ENCODE measurements around the gene AKAP1. TPM values are rescaled to one million over a fixed set of nuclear protein-coding genes. Genes with fewer than 3 reads are reported as not detected.
A peak's percentile ranks its signal among the peaks of the same experiment; 100 is the strongest.

The AKAP1 gene
- polyA plus RNA-seq, 1 donor (not counting 4 experiments of a cell fraction or from before 2014, with no cell fraction given), result 24.1 TPM

DNA sequence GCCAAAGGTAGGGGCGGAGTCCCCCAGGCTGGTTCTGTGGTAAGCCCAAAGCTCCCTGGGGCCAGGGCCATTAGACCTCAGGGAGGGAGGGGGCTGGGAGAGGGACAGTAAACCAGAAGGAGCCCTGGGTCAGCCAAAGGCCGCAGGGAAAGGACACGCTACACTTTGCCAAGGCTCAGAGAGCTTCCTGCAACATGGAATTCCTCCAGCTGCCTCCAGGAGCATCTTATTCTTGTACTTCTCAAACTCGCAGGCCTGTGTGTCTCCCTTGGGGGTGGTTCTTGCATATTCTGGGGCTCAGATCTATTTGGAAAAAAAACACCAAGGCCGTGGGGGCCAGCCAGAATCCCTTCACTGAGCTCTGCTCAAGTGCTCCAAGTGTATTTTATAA, 25.1 kb downstream of the AKAP1 start:
- peak overlapping the region; percentile 50 for H3K4me2 ChIP-seq (ENCODE audit: control insufficient read depth, extremely low read depth, insufficient read depth, low read depth, low read length)
- TF ChIP-seq, protein P1, sequence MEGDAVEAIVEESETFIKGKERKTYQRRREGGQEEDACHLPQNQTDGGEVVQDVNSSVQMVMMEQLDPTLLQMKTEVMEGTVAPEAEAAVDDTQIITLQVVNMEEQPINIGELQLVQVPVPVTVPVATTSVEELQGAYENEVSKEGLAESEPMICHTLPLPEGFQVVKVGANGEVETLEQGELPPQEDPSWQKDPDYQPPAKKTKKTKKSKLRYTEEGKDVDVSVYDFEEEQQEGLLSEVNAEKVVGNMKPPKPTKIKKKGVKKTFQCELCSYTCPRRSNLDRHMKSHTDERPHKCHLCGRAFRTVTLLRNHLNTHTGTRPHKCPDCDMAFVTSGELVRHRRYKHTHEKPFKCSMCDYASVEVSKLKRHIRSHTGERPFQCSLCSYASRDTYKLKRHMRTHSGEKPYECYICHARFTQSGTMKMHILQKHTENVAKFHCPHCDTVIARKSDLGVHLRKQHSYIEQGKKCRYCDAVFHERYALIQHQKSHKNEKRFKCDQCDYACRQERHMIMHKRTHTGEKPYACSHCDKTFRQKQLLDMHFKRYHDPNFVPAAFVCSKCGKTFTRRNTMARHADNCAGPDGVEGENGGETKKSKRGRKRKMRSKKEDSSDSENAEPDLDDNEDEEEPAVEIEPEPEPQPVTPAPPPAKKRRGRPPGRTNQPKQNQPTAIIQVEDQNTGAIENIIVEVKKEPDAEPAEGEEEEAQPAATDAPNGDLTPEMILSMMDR (optimal IDR thresholded peaks at IDR 0.05 in 1 of 3, IDR thresholded peaks at IDR 0.05 in 1 of 3, conservative IDR thresholded peaks at IDR 0.05 in 1 of 3; ENCODE audit: extremely low read depth in 1 of 3, insufficient read depth in 2 of 3, low read length in 3 of 3), result peak in 1 of 3 experiments; percentile 5
- no peak for TF ChIP-seq EZH2 (IDR thresholded peaks at IDR 0.05; ENCODE audit: low read length)
- peaks cover 13% of the 10 kb centered on the region for H3K79me2 ChIP-seq (ENCODE audit: control insufficient read depth, insufficient read depth, low read length)
- H3K4me1 ChIP-seq (ENCODE audit: control insufficient read depth, extremely low read depth, insufficient read depth, low read length), result peaks cover 36% of the 10 kb centered on the region
- peaks cover 10 to 12% of the 10 kb centered on the region in 2 experiments for H3K36me3 ChIP-seq (ENCODE audit: control insufficient read depth in 2 of 2, extremely low read depth in 1 of 2, insufficient read depth in 2 of 2, low read length in 2 of 2)
- H3K9ac ChIP-seq (ENCODE audit: control insufficient read depth, extremely low read depth, insufficient read depth, low read length), result no peak overlapping the region
- no peaks in the 10 kb centered on the region for H3K27me3 ChIP-seq (ENCODE audit: control insufficient read depth, extremely low read depth, insufficient read depth, low read length)
- dilution Hi-C loops (cut with MboI; ENCODE audit: extremely low pct_ligation_motif_present, low sequenced_read_pairs), result no loop called here
- no peak overlapping the region for H2AFZ ChIP-seq (ENCODE audit: control insufficient read depth, low read length)
- no peaks in the 10 kb centered on the region for H3K9me3 ChIP-seq (ENCODE audit: control insufficient read depth, low read depth, low read length)
- peaks cover 2% of the 10 kb centered on the region for H3K9me1 ChIP-seq (ENCODE audit: control insufficient read depth, extremely low read depth, insufficient read depth, low read length)
- no peak for FAIRE-seq
- no peak overlapping the region for H3K27ac ChIP-seq (ENCODE audit: control insufficient read depth, insufficient read depth, low read length)
- no peak overlapping the region for H3K4me3 ChIP-seq (ENCODE audit: control insufficient read depth in 2 of 3, extremely low read depth in 1 of 3, insufficient read depth in 2 of 3, low read depth in 1 of 3, low read length in 3 of 3)
- DNase-seq (ENCODE audit: low read depth, low spot score), result no peak
- H4K20me1 ChIP-seq (ENCODE audit: control insufficient read depth, extremely low read depth, insufficient read depth, low read length), result no peaks in the 10 kb centered on the region

DNA sequence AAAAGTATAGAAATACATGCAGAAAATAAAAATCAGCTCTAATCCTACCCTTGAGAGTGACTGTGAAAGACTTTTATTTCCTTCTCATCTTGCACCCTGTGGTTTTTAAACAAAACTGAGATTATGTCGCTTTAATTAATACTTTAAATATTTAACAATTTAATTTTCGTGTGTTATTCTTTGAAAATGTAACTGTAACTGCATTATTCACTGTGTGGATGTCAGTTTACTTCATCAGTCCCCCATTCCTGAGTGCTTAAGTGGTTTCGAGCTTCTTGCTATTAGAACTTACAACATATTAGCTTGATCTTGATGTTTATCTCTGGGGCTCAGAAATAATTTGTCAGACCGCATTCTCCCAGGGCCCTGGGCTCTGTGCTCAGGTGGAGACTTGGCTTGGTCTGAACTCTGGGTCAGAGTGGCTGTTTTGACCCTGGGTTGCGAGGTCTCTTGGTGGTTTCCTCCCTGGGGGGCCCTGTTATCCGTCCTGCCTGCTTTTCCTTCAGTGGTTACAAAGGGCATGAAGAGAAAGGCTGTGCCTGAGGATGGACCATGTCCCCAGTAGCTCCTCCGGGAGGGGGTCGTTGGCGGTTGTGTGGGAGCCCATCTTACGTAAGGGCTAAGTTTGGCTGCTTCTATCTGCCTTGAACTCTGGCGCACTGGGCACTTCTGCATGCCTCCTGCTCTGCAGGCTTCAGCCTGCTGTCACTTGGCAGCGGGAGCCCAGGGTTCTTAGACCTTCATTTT, 25.7 kb downstream of the AKAP1 start:
- Histone ChIP-seq H2AFZ (ENCODE audit: control insufficient read depth, low read length) (no peak overlapping the region), H3K4me2 (ENCODE audit: control insufficient read depth, extremely low read depth, insufficient read depth, low read depth, low read length) (no peak overlapping the region), H3K9ac (ENCODE audit: control insufficient read depth, extremely low read depth, insufficient read depth, low read length) (no peak overlapping the region), H3K4me1 (ENCODE audit: control insufficient read depth, extremely low read depth, insufficient read depth, low read length) (peaks cover 36% of the 10 kb centered on the region), H3K79me2 (ENCODE audit: control insufficient read depth, insufficient read depth, low read length) (peaks cover 10% of the 10 kb centered on the region), H3K9me3 (ENCODE audit: control insufficient read depth, low read depth, low read length) (no peaks in the 10 kb centered on the region), H3K27me3 (ENCODE audit: control insufficient read depth, extremely low read depth, insufficient read depth, low read length) (no peaks in the 10 kb centered on the region), H3K4me3 (ENCODE audit: control insufficient read depth in 2 of 3, extremely low read depth in 1 of 3, insufficient read depth in 2 of 3, low read depth in 1 of 3, low read length in 3 of 3) (no peak overlapping the region), H3K9me1 (ENCODE audit: control insufficient read depth, extremely low read depth, insufficient read depth, low read length) (peaks cover 2% of the 10 kb centered on the region), H3K27ac (ENCODE audit: control insufficient read depth, insufficient read depth, low read length) (no peak overlapping the region), H4K20me1 (ENCODE audit: control insufficient read depth, extremely low read depth, insufficient read depth, low read length) (no peaks in the 10 kb centered on the region), H3K36me3 (ENCODE audit: control insufficient read depth in 2 of 2, extremely low read depth in 1 of 2, insufficient read depth in 2 of 2, low read length in 2 of 2) (peaks cover 16% of the 10 kb centered on the region in 2 experiments)
- TF ChIP-seq, protein P1 (optimal IDR thresholded peaks at IDR 0.05 in 1 of 3, IDR thresholded peaks at IDR 0.05 in 1 of 3, conservative IDR thresholded peaks at IDR 0.05 in 1 of 3; ENCODE audit: extremely low read depth in 1 of 3, insufficient read depth in 2 of 3, low read length in 3 of 3), result no peak
- no peak for TF ChIP-seq EZH2 (IDR thresholded peaks at IDR 0.05; ENCODE audit: low read length)
- dilution Hi-C loops (cut with MboI; ENCODE audit: extremely low pct_ligation_motif_present, low sequenced_read_pairs), result no loop called here
- no peak for DNase-seq (ENCODE audit: low read depth, low spot score)
- FAIRE-seq, result no peak
